Testis (tissue), 3 donors: ENCODE results near the gene NUP98. TPM values are rescaled to one million over a fixed set of nuclear protein-coding genes. Genes with fewer than 3 reads are reported as not detected.

Experiments
- DNase-seq: peaks from one replicate; pipeline ENCODE4 v3.0.0-alpha.2; 2019
- H3K27ac ChIP-seq, 2 donors: fragments of 200-600 bp; sonication (generic); one replicate each; pipeline ENCODE4 v1.5.1; 2019
- H3K27me3 ChIP-seq: fragments of 200-600 bp; sonication (generic); one replicate; pipeline ENCODE4 v1.5.1; 2019
- H3K36me3 ChIP-seq: fragments of 200-600 bp; sonication (generic); one replicate; pipeline ENCODE4 v1.5.1; 2017; ENCODE audit warnings: low read depth; ENCODE audit errors: missing control alignments
- H3K4me1 ChIP-seq: fragments of 200-600 bp; sonication (generic); one replicate; pipeline ENCODE4 v1.5.1; 2019
- H3K4me3 ChIP-seq, 2 donors: fragments of 200-600 bp; sonication (generic); one replicate each; pipeline ENCODE4 v1.5.1; 2017 to 2019
- H3K9me3 ChIP-seq: fragments of 200-600 bp; sonication (generic); one replicate; pipeline ENCODE4 v1.5.1; 2017
- CTCF ChIP-seq, 3 experiments: fragments of 450-650 bp in 2 of 3; fragments of 200-600 bp in 1 of 3; sonication (generic) in 1 of 3; IDR thresholded peaks; one replicate each; pipeline ENCODE4 v1.5.1; 2016 to 2019; ENCODE audit warnings: antibody characterized with exemption in 3 of 3, mild to moderate bottlenecking in 2 of 3, moderate library complexity in 1 of 3
- POLR2A ChIP-seq: fragments of 450-650 bp; IDR thresholded peaks from one replicate; pipeline ENCODE4 v1.6.1; 2017; ENCODE audit warnings: antibody characterized with exemption, mild to moderate bottlenecking, moderate library complexity
- WGBS, 2 donors: methylation state at CpG; one replicate each; pipeline ENCODE4 v1.1.5; 2018; 5-methylcytosine and 5-hydroxymethylcytosine counted together
- intact Hi-C: fragments of 100-400 bp; cut with DNase I; formaldehyde crosslinking; loops from one replicate; pipeline ENCODE4 v1.15.1; 2023; ENCODE audit warnings: low total_unique reads
- polyA plus RNA-seq: library from polyadenylated mRNA; stranded (reverse); fragments of 350-450 nt; fragmentation: Illumina TruSeq; extraction: RNeasy Lipid Tissue Mini Kit (QIAGEN cat#74804); gene quantifications from one replicate; pipeline ENCODE4 v1.2.3, GENCODE V29; 2014; ENCODE audit warnings: low read depth, low replicate concordance; ENCODE audit not compliant: insufficient read depth
- total RNA-seq, 2 donors: library from RNA; depleted of rRNA; stranded (reverse); fragments of >200 nt; gene quantifications; one replicate each; pipeline ENCODE4 v1.2.3, GENCODE V29; 2016

Gene NUP98
- total and polyA plus RNA-seq, 3 donors from 2014 or later: 211 to 354 (median 280) TPM

GRCh38 chr11:3641191-3641590 lies 156.2 kb downstream of the NUP98 start:
- H3K4me3 ChIP-seq: peak overlapping the region in 1 of 2 donors; percentile 53
- WGBS, 2 donors: 38 to 50% methylated on average over 7 to 8 of the region's 8 CpGs
- H3K4me1 ChIP-seq: no peaks in the 10 kb centered on the region
- H3K9me3 ChIP-seq: no peaks in the 10 kb centered on the region
- peak overlapping the region in 1 of 2 donors; percentile 69 for H3K27ac ChIP-seq
- DNase-seq: no peak
- H3K36me3 ChIP-seq: no peaks in the 10 kb centered on the region
- H3K27me3 ChIP-seq: no peaks in the 10 kb centered on the region
- TF ChIP-seq CTCF (IDR thresholded peaks at IDR 0.05) (no peak), POLR2A (no peak)
- intact Hi-C loops: no loop called here

DNA sequence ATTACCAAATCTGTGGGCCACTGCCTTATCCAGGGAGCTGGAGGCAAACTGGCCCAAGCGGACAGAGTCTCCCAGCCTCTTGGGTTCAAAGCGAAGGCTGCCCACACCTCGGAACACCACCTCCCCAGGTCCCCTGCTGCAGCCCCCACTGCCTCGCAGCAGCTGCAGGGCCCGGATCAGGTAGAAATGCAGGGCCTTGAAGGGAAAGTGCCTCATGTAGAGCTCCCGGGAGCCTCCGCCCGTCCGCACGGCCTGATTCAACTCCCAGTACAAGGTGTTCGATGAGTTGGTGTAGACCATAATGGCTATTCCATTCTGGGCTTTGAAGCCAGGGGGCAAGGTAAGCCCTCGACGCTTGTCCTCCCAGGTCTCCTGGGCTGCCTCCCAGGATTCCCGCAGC lies 157.5 kb downstream of the NUP98 start:
- Histone ChIP-seq H3K4me1 (no peaks in the 10 kb centered on the region), H3K9me3 (no peaks in the 10 kb centered on the region), H3K36me3 (no peaks in the 10 kb centered on the region), H3K27me3 (no peaks in the 10 kb centered on the region), H3K4me3 (no peak overlapping the region), H3K27ac (no peak overlapping the region)
- WGBS, 2 donors: 89 to 94% methylated on average over 13 to 14 of the region's 14 CpGs
- intact Hi-C loops: no loop called here
- no peak for DNase-seq
- no peak for TF ChIP-seq POLR2A
- TF ChIP-seq CTCF (IDR thresholded peaks at IDR 0.05): no peak

DNA sequence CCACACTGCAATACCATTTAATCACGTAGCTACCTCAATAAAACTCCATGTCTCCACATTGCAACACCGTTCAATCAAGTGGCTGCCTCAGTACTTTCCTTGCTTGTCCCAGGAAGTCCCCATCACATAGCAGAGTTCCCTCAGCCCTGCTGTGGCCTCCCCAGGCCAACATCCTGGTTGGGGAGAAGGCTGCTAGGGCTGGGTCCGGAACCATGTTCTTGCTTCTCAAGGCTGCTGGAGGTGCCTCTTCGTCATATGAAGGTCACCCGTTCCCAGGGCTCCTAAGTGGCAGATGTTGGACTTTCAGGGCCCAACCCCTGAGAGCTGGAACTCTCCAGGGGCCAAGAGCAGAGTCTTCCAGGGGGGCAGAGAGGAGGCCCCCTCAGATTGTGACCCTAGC lies 158.8 kb downstream of the NUP98 start:
- H3K27me3 ChIP-seq: no peaks in the 10 kb centered on the region
- H3K4me3 ChIP-seq: no peak overlapping the region
- H3K4me1 ChIP-seq: no peaks in the 10 kb centered on the region
- no peaks in the 10 kb centered on the region for H3K36me3 ChIP-seq
- no peaks in the 10 kb centered on the region for H3K9me3 ChIP-seq
- no peak for DNase-seq
- 85 to 89% methylated on average over 5 of the region's 5 CpGs for WGBS, 2 donors
- TF ChIP-seq CTCF (IDR thresholded peaks at IDR 0.05): no peak
- TF ChIP-seq POLR2A: no peak
- intact Hi-C loops: no loop called here
- H3K27ac ChIP-seq: no peak overlapping the region

GRCh38 chr11:3637201-3637600 lies 160.2 kb downstream of the NUP98 start:
- DNase-seq: no peak
- TF ChIP-seq POLR2A (no peak), CTCF (IDR thresholded peaks at IDR 0.05) (no peak)
- no peaks in the 10 kb centered on the region for H3K4me1 ChIP-seq
- H3K36me3 ChIP-seq: no peaks in the 10 kb centered on the region
- no peak overlapping the region for H3K4me3 ChIP-seq
- 81 to 97% methylated on average over 7 to 13 of the region's 13 CpGs for WGBS, 2 donors
- H3K27me3 ChIP-seq: no peaks in the 10 kb centered on the region
- H3K9me3 ChIP-seq: no peaks in the 10 kb centered on the region
- no peak overlapping the region for H3K27ac ChIP-seq
- intact Hi-C loops: no loop called here

GRCh38 chr11:3635641-3636375 lies 161.5 kb downstream of the NUP98 start:
- 92% methylated on average over 15 of the region's 15 CpGs for WGBS, 2 donors
- Histone ChIP-seq H3K9me3 (no peaks in the 10 kb centered on the region), H3K4me1 (no peaks in the 10 kb centered on the region), H3K27ac (no peak overlapping the region), H3K36me3 (no peaks in the 10 kb centered on the region), H3K27me3 (no peaks in the 10 kb centered on the region), H3K4me3 (no peak overlapping the region)
- TF ChIP-seq POLR2A (no peak), CTCF (IDR thresholded peaks at IDR 0.05) (no peak)
- intact Hi-C loops: no loop called here
- DNase-seq: no peak
